MM.1S (cell line): ENCODE measurements around the gene MARS2.

Source experiments
- EZH2 ChIP-seq: fragments of 300-600 bp; sonication (generic); optimal IDR thresholded peaks from 2 replicates; pipeline ENCODE3; 2017; ENCODE audit warnings: low read depth, mild to moderate bottlenecking, antibody characterized with exemption, low read length, mixed read lengths
- EZH2phosphoT487 ChIP-seq: fragments of 300-600 bp; sonication (generic); IDR thresholded peaks from 2 replicates; pipeline ENCODE4 v1.6.1; 2018; ENCODE audit warnings: antibody characterized with exemption, low read length
- TF ChIP-seq, protein P1 (sequence below): fragments of 300-600 bp; sonication (generic); IDR thresholded peaks from 2 replicates; pipeline ENCODE4 v1.5.1; 2016; ENCODE audit warnings: antibody characterized with exemption, low read length, mixed read lengths

DNA sequence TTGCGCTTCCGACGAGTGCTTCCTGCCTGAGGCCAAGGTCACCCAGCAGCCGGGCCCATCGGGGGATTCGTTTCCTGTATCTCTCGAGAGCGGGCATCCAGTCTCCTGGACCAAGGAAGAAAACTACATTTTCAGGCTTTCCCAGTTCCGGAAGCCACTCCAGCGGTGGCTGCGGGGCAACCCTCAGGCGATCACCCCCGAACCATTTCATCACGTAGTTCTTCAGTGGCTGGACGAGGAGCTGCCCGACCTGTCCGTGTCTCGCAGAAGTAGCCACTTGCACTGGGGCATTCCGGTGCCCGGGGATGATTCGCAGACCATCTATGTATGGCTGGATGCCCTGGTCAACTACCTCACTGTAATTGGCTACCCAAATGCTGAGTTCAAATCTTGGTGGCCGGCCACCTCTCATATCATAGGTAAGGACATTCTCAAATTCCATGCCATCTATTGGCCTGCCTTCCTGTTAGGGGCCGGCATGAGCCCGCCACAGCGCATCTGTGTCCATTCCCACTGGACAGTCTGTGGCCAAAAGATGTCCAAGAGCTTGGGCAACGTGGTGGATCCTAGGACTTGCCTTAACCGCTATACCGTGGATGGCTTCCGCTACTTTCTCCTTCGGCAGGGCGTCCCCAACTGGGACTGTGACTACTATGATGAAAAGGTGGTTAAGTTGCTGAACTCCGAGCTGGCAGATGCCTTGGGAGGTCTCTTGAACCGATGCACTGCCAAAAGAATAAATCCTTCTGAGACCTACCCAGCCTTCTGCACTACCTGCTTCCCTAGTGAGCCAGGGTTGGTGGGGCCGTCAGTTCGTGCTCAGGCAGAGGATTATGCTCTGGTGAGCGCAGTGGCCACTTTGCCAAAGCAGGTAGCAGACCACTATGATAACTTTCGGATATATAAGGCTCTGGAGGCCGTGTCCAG lies 1.0 kb downstream of the MARS2 start:
- TF ChIP-seq, protein P1, sequence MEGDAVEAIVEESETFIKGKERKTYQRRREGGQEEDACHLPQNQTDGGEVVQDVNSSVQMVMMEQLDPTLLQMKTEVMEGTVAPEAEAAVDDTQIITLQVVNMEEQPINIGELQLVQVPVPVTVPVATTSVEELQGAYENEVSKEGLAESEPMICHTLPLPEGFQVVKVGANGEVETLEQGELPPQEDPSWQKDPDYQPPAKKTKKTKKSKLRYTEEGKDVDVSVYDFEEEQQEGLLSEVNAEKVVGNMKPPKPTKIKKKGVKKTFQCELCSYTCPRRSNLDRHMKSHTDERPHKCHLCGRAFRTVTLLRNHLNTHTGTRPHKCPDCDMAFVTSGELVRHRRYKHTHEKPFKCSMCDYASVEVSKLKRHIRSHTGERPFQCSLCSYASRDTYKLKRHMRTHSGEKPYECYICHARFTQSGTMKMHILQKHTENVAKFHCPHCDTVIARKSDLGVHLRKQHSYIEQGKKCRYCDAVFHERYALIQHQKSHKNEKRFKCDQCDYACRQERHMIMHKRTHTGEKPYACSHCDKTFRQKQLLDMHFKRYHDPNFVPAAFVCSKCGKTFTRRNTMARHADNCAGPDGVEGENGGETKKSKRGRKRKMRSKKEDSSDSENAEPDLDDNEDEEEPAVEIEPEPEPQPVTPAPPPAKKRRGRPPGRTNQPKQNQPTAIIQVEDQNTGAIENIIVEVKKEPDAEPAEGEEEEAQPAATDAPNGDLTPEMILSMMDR, result no peak
- TF ChIP-seq EZH2 (no peak), EZH2phosphoT487 (no peak)
